Cardiac septum (tissue), 1 donor: Measurements from ENCODE around the gene STAP1. TPM values are rescaled to one million over a fixed set of nuclear protein-coding genes. Genes with fewer than 3 reads are reported as not detected.
"Not testable (repeated sequence)": the region's sequence is repeated elsewhere in the genome, so short reads cannot be mapped to it uniquely, and the experiment has no call there.

Experiments used
- DNase-seq: peaks from one replicate; pipeline ENCODE4 v3.0.0-alpha.2; 2020; ENCODE audit warnings: low spot score
- intact Hi-C: fragments of 100-400 bp; cut with DNase I; formaldehyde crosslinking; loops from one replicate; pipeline ENCODE4 v1.14.0; 2022
- total RNA-seq: library from RNA; stranded (reverse); fragmentation: NEBNext Ultra II Directional; extraction: Animal tissue kit (Norgen Biotek cat#: 25700); gene quantifications from one replicate; pipeline ENCODE4 v1.2.1, GENCODE V29; 2021
- donor health status: DM: no; HTN: no; CAD: no.

STAP1 gene
- total RNA-seq, 1 donor from 2014 or later: not detected

GRCh38 chr4:67552146-67552792, 6.3 kb upstream of the STAP1 start:
- DNase-seq, intact Hi-C loops: not testable (repeated sequence)

- intact Hi-C loops: no loop called here
- DNase-seq: no peak
Measured at GRCh38 chr4:67554096-67554495, 4.4 kb upstream of the STAP1 start.

GRCh38 chr4:67555447-67555846, 3.1 kb upstream of the STAP1 start:
- DNase-seq: no peak
- intact Hi-C loops: no loop called here

- intact Hi-C loops: no loop called here
- DNase-seq: no peak
Measured at GRCh38 chr4:67556436-67556835, 2.1 kb upstream of the STAP1 start.

DNA sequence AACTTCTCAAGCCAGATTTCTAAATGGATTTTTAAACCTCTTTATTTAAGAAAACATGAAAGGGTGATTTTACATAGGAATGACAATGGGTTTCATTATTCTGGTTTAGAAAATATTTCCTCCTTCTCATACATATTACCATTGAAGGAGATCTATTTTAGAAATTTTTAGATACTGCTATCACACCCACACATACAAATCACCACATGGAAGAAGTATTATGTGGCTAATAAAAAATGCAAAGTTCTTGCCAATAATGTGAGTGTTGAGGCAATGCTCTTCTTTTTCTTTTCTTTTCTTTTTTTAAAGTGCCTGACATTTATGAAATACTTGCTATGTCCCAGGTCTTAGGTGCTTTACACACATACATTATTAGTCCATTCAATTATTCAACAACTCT, 6.8 kb downstream of the STAP1 start:
- intact Hi-C loops: no loop called here
- no peak for DNase-seq

- DNase-seq: no peak
- intact Hi-C loops: no loop called here
Measured at GRCh38 chr4:67566335-67566734, 7.8 kb downstream of the STAP1 start.

GRCh38 chr4:67568820-67569219, 10.3 kb downstream of the STAP1 start:
- intact Hi-C loops: no loop called here
- DNase-seq: no peak

DNA sequence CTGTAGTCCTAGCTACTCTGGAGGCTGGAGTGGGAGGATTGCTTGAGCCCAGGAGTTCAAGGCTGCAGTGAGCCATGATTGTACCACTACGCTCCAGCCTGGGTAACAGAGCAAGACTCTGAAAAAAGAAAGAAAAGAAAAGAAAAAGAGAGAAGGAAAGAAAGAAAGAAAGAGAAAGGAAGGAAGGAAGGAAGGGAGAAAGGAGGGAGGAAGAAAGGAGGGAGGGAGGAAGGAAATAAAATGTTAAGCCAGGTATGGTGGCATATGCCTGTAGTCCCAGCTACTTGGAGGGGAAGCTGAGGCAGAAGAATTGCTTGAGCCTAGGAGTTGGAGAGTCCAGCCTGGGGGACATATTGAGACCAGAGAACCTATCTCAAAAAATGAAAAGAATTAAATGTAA, 12.0 kb downstream of the STAP1 start:
- no peak for DNase-seq
- intact Hi-C loops: no loop called here

DNA sequence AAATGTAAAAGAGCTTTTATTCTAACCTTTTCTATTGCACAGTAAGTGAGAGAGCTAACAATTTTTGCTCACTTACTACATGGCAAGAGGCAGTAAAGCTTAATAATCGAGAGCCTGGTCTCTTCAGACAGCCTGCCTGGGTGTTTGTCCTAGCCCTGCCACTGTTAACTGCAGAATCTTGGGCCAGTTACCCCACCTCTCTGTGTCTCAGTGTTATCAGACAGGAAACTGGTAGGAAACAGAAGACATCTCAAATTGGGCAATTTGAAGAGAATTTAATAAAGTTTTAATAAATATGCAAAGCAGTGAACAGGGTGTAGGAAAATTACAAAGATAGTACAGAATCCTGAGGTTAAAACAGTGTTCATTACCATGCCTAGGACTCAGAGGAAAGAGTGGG, 13.4 kb downstream of the STAP1 start:
- DNase-seq: no peak
- intact Hi-C loops: no loop called here

- DNase-seq: no peak
- intact Hi-C loops: no loop called here
Measured at GRCh38 chr4:67573193-67573592, 14.7 kb downstream of the STAP1 start.

GRCh38 chr4:67575232-67576058, 16.9 kb downstream of the STAP1 start:
- no peak for DNase-seq
- intact Hi-C loops: no loop called here

DNA sequence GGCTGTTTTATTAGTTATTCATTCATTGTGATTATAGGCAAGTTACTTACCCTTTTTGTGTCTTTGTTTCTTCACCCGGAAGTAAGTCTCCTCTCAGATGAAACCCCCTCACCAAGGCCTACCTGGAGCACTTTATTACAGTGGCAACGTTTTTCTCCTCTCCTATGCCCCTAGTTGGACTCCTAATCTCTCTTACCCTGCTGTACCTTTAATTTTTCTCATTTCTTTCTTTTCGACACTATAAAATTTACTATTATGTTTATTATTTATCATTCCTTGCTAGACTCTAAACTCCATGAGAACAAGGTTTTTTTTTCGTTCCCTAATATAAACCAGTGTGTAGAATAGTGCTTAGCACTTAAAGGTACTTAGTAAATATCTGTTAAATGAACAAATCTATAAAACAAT, 17.5 kb downstream of the STAP1 start:
- intact Hi-C loops: no loop called here

GRCh38 chr4:67576538-67576937, 18.0 kb downstream of the STAP1 start:
- intact Hi-C loops: no loop called here
- DNase-seq: no peak

More for the DNA sequence above, 17.5 kb downstream of the STAP1 start:
- DNase-seq: no peak

- no peak for DNase-seq
Measured at GRCh38 chr4:67580577-67580976, 22.1 kb downstream of the STAP1 start.

GRCh38 chr4:67581208-67581857, 22.8 kb downstream of the STAP1 start:
- DNase-seq: no peak
- intact Hi-C loops: no loop called here

More at GRCh38 chr4:67580577-67580976, 22.1 kb downstream of the STAP1 start:
- intact Hi-C loops: no loop called here

- no peak for DNase-seq
- intact Hi-C loops: no loop called here
Measured at GRCh38 chr4:67581913-67582312, 23.4 kb downstream of the STAP1 start.

- DNase-seq: no peak
- intact Hi-C loops: no loop called here
Measured at GRCh38 chr4:67584496-67584895, 26.0 kb downstream of the STAP1 start.

GRCh38 chr4:67587156-67587555, 28.6 kb downstream of the STAP1 start:
- intact Hi-C loops: no loop called here
- DNase-seq: no peak

- intact Hi-C loops: no loop called here
- no peak for DNase-seq
Measured at GRCh38 chr4:67593741-67594175, 35.2 kb downstream of the STAP1 start.

DNA sequence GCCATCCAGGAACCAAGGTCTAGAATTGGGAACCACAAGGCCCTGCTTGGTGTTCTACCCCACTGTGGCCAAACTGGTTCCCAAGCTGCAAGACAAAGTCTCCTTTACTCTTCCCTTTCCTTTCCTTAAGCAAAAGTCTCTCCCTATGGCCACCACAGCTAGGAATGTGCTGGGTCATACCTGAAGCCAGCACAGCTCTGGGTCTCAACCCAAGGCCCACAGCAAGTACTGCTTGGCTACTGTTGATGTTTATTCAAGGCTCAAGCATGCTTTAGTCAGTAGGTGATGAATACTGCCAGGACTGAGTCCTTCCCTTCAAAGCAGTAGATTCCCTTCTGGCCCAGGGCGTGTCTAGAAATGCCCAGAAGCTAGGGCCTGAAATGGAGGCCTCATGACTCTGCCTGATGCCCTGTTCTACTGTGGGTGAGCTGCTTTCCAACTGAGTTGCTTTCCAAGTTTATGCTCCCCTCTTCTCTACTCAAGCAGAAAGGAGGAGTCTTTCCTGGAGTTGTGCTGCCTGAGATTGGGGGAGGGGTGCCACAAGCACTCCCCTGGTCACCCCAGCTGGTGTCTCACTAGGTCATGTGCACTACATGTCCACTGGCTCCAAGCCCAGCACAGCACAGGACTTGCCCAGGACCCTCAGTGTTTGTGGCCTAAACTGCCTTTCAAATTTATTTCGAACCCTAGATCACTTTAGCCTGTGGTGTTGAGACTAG, 44.9 kb downstream of the STAP1 start:
- DNase-seq: no peak
- intact Hi-C loops: no loop called here
